A673 (cell line): Measurements from ENCODE around the gene ATG7.

Experiments used
- EZH2 ChIP-seq: fragments of 200-600 bp; sonication (generic); IDR thresholded peaks from 2 replicates; pipeline ENCODE4 v1.6.1; 2017; ENCODE audit warnings: borderline replicate concordance, low read depth, mild to moderate bottlenecking, mixed read lengths, antibody characterized with exemption, low read length; ENCODE audit not compliant: poor library complexity, severe bottlenecking
- TF ChIP-seq, protein P1 (sequence below): fragments of 300-800, 200-600 bp; sonication (generic); conservative IDR thresholded peaks from 2 replicates; pipeline ENCODE4 v1.5.1; 2017; ENCODE audit warnings: low read depth, mild to moderate bottlenecking, antibody characterized with exemption, low read length, moderate library complexity, mixed read lengths

- TF ChIP-seq EZH2, result no peak
- TF ChIP-seq, protein P1, sequence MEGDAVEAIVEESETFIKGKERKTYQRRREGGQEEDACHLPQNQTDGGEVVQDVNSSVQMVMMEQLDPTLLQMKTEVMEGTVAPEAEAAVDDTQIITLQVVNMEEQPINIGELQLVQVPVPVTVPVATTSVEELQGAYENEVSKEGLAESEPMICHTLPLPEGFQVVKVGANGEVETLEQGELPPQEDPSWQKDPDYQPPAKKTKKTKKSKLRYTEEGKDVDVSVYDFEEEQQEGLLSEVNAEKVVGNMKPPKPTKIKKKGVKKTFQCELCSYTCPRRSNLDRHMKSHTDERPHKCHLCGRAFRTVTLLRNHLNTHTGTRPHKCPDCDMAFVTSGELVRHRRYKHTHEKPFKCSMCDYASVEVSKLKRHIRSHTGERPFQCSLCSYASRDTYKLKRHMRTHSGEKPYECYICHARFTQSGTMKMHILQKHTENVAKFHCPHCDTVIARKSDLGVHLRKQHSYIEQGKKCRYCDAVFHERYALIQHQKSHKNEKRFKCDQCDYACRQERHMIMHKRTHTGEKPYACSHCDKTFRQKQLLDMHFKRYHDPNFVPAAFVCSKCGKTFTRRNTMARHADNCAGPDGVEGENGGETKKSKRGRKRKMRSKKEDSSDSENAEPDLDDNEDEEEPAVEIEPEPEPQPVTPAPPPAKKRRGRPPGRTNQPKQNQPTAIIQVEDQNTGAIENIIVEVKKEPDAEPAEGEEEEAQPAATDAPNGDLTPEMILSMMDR, result no peak
Measured at GRCh38 chr3:11554236-11554610, 282.0 kb downstream of the ATG7 start.
